ENCODE results near the gene SPAG16.

DNA sequence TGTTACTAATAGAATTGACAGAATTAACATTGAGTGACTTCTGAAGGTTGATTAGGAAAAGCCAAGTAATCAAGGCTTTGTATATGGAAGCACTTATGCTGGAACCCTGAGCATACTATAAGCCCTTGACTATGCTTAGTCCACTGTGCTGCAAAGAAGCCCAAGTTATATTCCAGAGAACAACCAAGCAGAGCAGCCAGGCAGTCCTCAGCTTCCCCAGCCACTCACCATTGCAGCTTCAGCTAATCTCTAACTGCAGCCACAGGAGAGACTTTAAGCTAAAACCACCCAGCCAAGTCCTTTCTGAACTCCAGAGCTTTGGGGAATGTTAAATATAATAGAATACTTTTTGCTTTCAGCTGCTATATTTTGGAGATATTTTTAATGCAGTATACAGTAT, 962.2 kb downstream of the SPAG16 start:
- TF ChIP-seq, protein P1, sequence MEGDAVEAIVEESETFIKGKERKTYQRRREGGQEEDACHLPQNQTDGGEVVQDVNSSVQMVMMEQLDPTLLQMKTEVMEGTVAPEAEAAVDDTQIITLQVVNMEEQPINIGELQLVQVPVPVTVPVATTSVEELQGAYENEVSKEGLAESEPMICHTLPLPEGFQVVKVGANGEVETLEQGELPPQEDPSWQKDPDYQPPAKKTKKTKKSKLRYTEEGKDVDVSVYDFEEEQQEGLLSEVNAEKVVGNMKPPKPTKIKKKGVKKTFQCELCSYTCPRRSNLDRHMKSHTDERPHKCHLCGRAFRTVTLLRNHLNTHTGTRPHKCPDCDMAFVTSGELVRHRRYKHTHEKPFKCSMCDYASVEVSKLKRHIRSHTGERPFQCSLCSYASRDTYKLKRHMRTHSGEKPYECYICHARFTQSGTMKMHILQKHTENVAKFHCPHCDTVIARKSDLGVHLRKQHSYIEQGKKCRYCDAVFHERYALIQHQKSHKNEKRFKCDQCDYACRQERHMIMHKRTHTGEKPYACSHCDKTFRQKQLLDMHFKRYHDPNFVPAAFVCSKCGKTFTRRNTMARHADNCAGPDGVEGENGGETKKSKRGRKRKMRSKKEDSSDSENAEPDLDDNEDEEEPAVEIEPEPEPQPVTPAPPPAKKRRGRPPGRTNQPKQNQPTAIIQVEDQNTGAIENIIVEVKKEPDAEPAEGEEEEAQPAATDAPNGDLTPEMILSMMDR (conservative IDR thresholded peaks at IDR 0.05), result no peak
- no peak for TF ChIP-seq EZH2 (IDR thresholded peaks at IDR 0.05; ENCODE audit: low read depth)

Data from PC-9 (cell line).